Lower leg skin (tissue), 3 donors: Measurements from ENCODE around the gene RETSAT.

Experiments used
- CTCF ChIP-seq, 3 donors: fragments of 450-650 bp; IDR thresholded peaks; one replicate each; pipeline ENCODE4 v1.5.1; 2016; ENCODE audit warnings: antibody characterized with exemption in 3 of 3, mild to moderate bottlenecking in 3 of 3, moderate library complexity in 2 of 3
- POLR2A ChIP-seq, 2 donors: fragments of 450-650 bp; IDR thresholded peaks; one replicate each; pipeline ENCODE4 v1.6.1; 2016 to 2017; ENCODE audit warnings: antibody characterized with exemption in 2 of 2, mild to moderate bottlenecking in 1 of 2, moderate library complexity in 1 of 2

GRCh38 chr2:85401844-85402243 lies 47.5 kb upstream of the RETSAT start:
- no peak for TF ChIP-seq CTCF (IDR thresholded peaks at IDR 0.05)
- TF ChIP-seq POLR2A (IDR thresholded peaks at IDR 0.05) = no peak
